GM10266 (cell line): ENCODE data around the gene AFTPH.

Source experiments
- DNase-seq: peaks from one replicate; pipeline ENCODE4 v3.0.0; 2012; ENCODE audit errors: extremely low spot score
- TF ChIP-seq, protein P1 (sequence below): IDR thresholded peaks from 2 replicates; pipeline ENCODE4 v1.5.1; 2012; ENCODE audit warnings: mild to moderate bottlenecking, low read depth; ENCODE audit not compliant: control insufficient read depth, insufficient read depth; ENCODE audit errors: missing control alignments

AFTPH gene

GRCh38 chr2:64607381-64608304 is 83.5 kb downstream of the AFTPH start:
- TF ChIP-seq, protein P1, sequence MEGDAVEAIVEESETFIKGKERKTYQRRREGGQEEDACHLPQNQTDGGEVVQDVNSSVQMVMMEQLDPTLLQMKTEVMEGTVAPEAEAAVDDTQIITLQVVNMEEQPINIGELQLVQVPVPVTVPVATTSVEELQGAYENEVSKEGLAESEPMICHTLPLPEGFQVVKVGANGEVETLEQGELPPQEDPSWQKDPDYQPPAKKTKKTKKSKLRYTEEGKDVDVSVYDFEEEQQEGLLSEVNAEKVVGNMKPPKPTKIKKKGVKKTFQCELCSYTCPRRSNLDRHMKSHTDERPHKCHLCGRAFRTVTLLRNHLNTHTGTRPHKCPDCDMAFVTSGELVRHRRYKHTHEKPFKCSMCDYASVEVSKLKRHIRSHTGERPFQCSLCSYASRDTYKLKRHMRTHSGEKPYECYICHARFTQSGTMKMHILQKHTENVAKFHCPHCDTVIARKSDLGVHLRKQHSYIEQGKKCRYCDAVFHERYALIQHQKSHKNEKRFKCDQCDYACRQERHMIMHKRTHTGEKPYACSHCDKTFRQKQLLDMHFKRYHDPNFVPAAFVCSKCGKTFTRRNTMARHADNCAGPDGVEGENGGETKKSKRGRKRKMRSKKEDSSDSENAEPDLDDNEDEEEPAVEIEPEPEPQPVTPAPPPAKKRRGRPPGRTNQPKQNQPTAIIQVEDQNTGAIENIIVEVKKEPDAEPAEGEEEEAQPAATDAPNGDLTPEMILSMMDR = no peak
- no peak for DNase-seq

DNA sequence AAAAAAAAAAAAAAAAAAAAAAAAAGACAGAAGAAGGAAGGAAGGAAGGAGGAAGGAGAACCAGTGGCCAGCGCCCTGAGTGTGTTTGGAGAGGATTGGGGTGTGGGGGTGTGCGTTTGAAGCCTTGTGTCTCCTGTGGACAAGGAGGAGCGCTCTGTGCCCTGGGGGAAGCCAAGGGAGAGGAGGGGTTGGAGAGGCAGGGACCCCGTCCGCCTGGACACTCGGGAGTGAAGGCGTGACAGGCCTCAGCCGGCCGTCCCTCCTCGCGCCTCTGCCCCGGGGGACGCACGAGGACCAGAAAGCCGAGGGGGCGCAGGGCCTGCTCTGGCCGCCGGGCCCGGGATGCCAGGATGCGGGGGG is 84.7 kb downstream of the AFTPH start:
- TF ChIP-seq, protein P1 = no peak
- no peak for DNase-seq

GRCh38 chr2:64609227-64609941 is 85.3 kb downstream of the AFTPH start:
- DNase-seq = peak; percentile 91
- TF ChIP-seq, protein P1 = peak; percentile 91

GRCh38 chr2:64609942-64610281 is 85.8 kb downstream of the AFTPH start:
- no peak for DNase-seq
- TF ChIP-seq, protein P1 = no peak

DNA sequence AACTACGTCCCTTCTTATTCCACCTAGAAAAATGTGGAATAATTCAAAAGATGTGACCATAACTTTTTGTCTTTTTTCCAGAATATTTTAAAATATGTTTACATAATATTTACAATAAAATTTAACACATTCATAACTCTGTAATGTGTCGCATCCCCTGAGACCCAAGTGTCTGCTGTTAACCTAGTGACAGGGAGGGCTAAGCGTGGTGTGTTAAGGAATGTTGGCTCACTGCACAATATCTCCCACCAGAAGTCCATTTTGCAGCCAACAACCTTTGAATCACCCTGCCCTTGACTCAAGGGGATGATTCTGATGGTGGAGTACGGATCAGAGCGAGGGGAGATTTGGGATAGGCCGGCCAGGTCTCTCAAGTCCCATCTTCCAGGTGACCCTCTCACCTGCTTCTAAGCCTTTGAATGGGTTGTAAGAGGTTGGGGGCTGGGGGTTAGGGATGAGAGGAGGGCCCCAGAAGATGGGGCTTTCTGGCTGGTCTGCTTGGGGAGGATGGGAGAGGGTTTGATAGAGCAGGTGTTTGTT is 86.3 kb downstream of the AFTPH start:
- no peak for DNase-seq
- TF ChIP-seq, protein P1 = no peak

GRCh38 chr2:64612575-64613195 is 88.6 kb downstream of the AFTPH start:
- DNase-seq = no peak
- TF ChIP-seq, protein P1 = no peak

DNA sequence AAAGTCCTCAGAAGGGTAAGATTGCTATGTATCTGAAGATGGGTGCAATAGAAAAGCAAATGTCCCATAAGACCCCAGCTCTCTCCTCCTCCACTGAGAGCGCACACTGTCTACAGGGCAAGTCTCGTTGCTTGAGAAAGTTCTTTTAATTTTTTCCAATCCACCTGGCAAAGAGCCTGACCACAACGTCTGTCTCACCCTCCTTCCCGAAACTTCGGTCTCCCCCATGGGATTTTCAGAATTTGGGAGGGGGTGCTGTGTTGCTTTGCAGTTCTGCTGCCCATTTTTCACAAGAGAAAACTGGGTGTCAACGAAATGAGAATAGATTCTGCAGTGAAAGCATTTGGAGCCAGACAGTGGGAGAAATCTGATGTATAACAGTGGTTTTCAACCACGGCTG is 89.1 kb downstream of the AFTPH start:
- TF ChIP-seq, protein P1 = no peak
- no peak for DNase-seq
